Progenitor cell of endocrine pancreas (in vitro differentiated cells): ENCODE measurements around the gene RAB29. TPM values are rescaled to one million over a fixed set of nuclear protein-coding genes. Genes with fewer than 3 reads are reported as not detected.
A peak's percentile ranks its signal among the peaks of the same experiment; 100 is the strongest.

Source experiments
- DNase-seq: peaks from one replicate; pipeline ENCODE4 v3.0.0; 2021; ENCODE audit warnings: low spot score; ENCODE audit not compliant: unreplicated experiment
- H3K27ac Mint-ChIP-seq: 2 replicates; pipeline ENCODE4 v1.8.0; 2021; ENCODE audit warnings: mild to moderate bottlenecking, moderate library complexity, mixed read lengths
- H3K27me3 Mint-ChIP-seq: 2 replicates; pipeline ENCODE4 v1.8.0; 2021; ENCODE audit warnings: mixed read lengths
- H3K36me3 Mint-ChIP-seq: 2 replicates; pipeline ENCODE4 v1.8.0; 2022; ENCODE audit warnings: mixed read lengths; ENCODE audit not compliant: insufficient read depth
- H3K4me1 Mint-ChIP-seq: 2 replicates; pipeline ENCODE4 v1.8.0; 2021; ENCODE audit warnings: low read depth, mixed read lengths
- H3K4me3 Mint-ChIP-seq: 2 replicates; pipeline ENCODE4 v1.8.0; 2021; ENCODE audit warnings: low read depth, mild to moderate bottlenecking, moderate library complexity, mixed read lengths
- H3K9me3 Mint-ChIP-seq: 2 replicates; pipeline ENCODE4 v1.8.0; 2021; ENCODE audit warnings: low read depth, mixed read lengths
- CTCF ChIP-seq: fragments of 200-600 bp; sonication (generic); IDR thresholded peaks from one replicate; pipeline ENCODE4 v1.5.0; 2021; ENCODE audit warnings: antibody characterized with exemption, mild to moderate bottlenecking; ENCODE audit not compliant: unreplicated experiment
- total RNA-seq: library from RNA; stranded (reverse); gene quantifications from 2 replicates; pipeline ENCODE4 v1.2.1, GENCODE V29; 2021

Gene RAB29
- total RNA-seq, 1 donor from 2014 or later: 7.5 TPM

- Mint-ChIP-seq H3K27ac (no peak overlapping the region), H3K36me3 (no peaks in the 10 kb centered on the region), H3K27me3 (no peaks in the 10 kb centered on the region), H3K4me1 (peaks cover 14% of the 10 kb centered on the region), H3K4me3 (no peak overlapping the region), H3K9me3 (no peaks in the 10 kb centered on the region)
- DNase-seq: no peak
- TF ChIP-seq CTCF: no peak
Measured at GRCh38 chr1:205817364-205817763, 42.1 kb upstream of the RAB29 start.

- no peaks in the 10 kb centered on the region for H3K27me3 Mint-ChIP-seq
- no peak for DNase-seq
- H3K9me3 Mint-ChIP-seq: no peaks in the 10 kb centered on the region
- peaks cover 8% of the 10 kb centered on the region for H3K36me3 Mint-ChIP-seq
- no peak for TF ChIP-seq CTCF
- H3K27ac Mint-ChIP-seq: peak overlapping the region; percentile 92
- peaks cover 24% of the 10 kb centered on the region for H3K4me1 Mint-ChIP-seq
- H3K4me3 Mint-ChIP-seq: peak overlapping the region; percentile 87
Measured at GRCh38 chr1:205813755-205814058, 38.4 kb upstream of the RAB29 start.

GRCh38 chr1:205812878-205813754, 37.8 kb upstream of the RAB29 start, which contains the start of gene SLC41A1:
TSS of gene SLC41A1 (minus strand) at chr1:205813198. CDS start at chr1:205810441, 2,757 bp downstream.
- Mint-ChIP-seq H3K4me3 (peak within 1 kb of the TSS; percentile 87), H3K4me1 (peaks cover 24% of the 10 kb centered on the region), H3K27ac (peak within 1 kb of the TSS; percentile 92), H3K27me3 (no peaks in the 10 kb centered on the region), H3K36me3 (peaks cover 10% of the 10 kb centered on the region), H3K9me3 (no peaks in the 10 kb centered on the region)
- peak; percentile 86 for DNase-seq
- no peak for TF ChIP-seq CTCF

GRCh38 chr1:205812271-205812877, 37.1 kb upstream of the RAB29 start:
- TF ChIP-seq CTCF: no peak
- Mint-ChIP-seq H3K27me3 (no peaks in the 10 kb centered on the region), H3K4me1 (peaks cover 24% of the 10 kb centered on the region), H3K4me3 (peak overlapping the region; percentile 87), H3K27ac (peak overlapping the region; percentile 83), H3K36me3 (peaks cover 11% of the 10 kb centered on the region), H3K9me3 (no peaks in the 10 kb centered on the region)
- peak; percentile 15 for DNase-seq

- Mint-ChIP-seq H3K27ac (peak overlapping the region; percentile 83), H3K4me3 (peak overlapping the region; percentile 87), H3K27me3 (no peaks in the 10 kb centered on the region), H3K36me3 (peaks cover 11% of the 10 kb centered on the region), H3K4me1 (peaks cover 24% of the 10 kb centered on the region), H3K9me3 (no peaks in the 10 kb centered on the region)
- no peak for TF ChIP-seq CTCF
- DNase-seq: no peak
Measured at GRCh38 chr1:205811660-205812059, 36.4 kb upstream of the RAB29 start.
